GM21825 (cell line): ENCODE data around the gene TEX30.

Experiments used
- ATAC-seq: cut with Tn5 transposase; IDR thresholded peaks from one replicate; pipeline ENCODE4 v1.9.1; 2021; ENCODE audit warnings: mild to moderate bottlenecking, moderate library complexity; ENCODE audit not compliant: unreplicated experiment

Gene TEX30

DNA sequence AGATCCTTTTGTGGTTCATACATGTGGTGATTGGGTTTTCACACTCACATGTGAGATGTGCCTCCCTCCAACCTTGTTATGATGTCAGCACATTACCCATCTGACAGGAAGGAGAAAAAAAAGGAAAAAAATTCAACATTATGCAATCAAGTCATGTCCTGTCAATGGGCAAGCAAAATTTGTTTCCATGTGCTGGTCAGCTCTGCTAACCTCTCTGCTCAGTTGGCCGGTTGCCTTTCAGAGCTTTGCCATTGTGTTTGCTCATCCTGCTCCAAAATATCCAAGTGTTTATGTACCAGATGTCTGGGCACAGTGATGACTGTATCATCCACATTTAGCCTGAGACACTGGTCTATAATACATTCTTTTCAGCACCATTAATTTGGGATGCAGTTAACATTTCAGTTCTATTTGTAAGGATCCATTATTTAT lies 51.8 kb downstream of the TEX30 start:
- no peak for ATAC-seq

DNA sequence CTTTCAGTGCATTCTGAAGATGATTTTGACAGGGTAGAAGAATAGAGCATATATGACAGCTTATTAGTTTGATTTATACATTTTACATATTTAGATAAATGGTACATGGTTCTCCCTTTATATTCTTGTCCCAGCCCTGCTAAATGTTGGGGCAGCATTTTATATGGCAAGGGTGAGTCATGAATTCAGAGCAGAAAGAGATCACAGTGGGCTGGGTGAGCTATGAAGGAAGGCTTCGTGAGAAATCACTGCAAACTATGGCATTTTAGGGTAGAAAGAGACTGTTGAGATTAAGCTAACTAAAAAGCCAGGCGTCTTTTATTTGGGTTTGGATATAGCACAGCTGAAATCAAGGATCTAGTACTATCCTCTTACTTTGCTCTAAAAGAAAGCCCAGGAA lies 54.8 kb downstream of the TEX30 start:
- no peak for ATAC-seq
